ENCODE measurements around the gene UNC5C. TPM values are rescaled to one million over a fixed set of nuclear protein-coding genes. Genes with fewer than 3 reads are reported as not detected.

The UNC5C gene
- total RNA-seq, 3 donors from 2014 or later (not counting 1 experiment from before 2014, with no cell fraction given) = not detected

DNA sequence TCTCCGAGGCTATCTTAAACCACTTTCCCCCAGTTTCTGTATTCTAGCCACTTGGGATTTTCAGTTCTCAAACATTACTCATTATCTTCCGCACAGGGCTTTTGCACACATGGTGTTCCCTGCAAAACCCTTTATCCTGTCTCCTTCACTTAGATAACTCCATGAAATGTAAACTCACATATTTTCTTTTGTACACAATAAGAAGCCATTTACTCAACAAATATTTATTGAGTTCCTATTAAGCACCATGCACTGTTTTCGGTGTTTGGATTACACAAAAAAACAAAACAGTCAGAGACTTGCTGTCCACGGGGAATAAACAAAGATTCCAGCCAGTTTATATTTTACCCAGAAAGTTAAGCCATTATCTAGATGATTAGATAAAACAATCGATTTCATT, 42.5 kb upstream of the UNC5C start:
- TF ChIP-seq, protein P1, sequence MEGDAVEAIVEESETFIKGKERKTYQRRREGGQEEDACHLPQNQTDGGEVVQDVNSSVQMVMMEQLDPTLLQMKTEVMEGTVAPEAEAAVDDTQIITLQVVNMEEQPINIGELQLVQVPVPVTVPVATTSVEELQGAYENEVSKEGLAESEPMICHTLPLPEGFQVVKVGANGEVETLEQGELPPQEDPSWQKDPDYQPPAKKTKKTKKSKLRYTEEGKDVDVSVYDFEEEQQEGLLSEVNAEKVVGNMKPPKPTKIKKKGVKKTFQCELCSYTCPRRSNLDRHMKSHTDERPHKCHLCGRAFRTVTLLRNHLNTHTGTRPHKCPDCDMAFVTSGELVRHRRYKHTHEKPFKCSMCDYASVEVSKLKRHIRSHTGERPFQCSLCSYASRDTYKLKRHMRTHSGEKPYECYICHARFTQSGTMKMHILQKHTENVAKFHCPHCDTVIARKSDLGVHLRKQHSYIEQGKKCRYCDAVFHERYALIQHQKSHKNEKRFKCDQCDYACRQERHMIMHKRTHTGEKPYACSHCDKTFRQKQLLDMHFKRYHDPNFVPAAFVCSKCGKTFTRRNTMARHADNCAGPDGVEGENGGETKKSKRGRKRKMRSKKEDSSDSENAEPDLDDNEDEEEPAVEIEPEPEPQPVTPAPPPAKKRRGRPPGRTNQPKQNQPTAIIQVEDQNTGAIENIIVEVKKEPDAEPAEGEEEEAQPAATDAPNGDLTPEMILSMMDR (IDR thresholded peaks at IDR 0.05) = no peak
- Histone ChIP-seq H3K27ac (ENCODE audit: low read length) (no peak overlapping the region), H3K4me1 (ENCODE audit: control insufficient read depth, insufficient read depth, low read length) (no peaks in the 10 kb centered on the region), H3K27me3 (ENCODE audit: control insufficient read depth, insufficient read depth, low read length) (no peaks in the 10 kb centered on the region), H3K9me3 (ENCODE audit: control insufficient read depth, insufficient read depth, low read length) (no peaks in the 10 kb centered on the region), H3K36me3 (ENCODE audit: control insufficient read depth, insufficient read depth, low read length) (no peaks in the 10 kb centered on the region), H3K4me3 (ENCODE audit: low read length) (no peak overlapping the region)
- Mint-ChIP-seq H3K4me3 (no peak overlapping the region), H3K4me1 (no peaks in the 10 kb centered on the region), H3K27me3 (ENCODE audit: low read depth in 2 of 2) (no peaks in the 10 kb centered on the region), H3K36me3 (no peaks in the 10 kb centered on the region), H3K9me3 (no peaks in the 10 kb centered on the region), H3K27ac (no peak overlapping the region)
- no peak for ATAC-seq
- DNase-seq = no peak
- intact Hi-C loops (cut with micrococcal nuclease) = no loop called here
- WGBS (ENCODE audit: insufficient coverage) = 94% methylated on average over 4 of the region's 5 CpGs

DNA sequence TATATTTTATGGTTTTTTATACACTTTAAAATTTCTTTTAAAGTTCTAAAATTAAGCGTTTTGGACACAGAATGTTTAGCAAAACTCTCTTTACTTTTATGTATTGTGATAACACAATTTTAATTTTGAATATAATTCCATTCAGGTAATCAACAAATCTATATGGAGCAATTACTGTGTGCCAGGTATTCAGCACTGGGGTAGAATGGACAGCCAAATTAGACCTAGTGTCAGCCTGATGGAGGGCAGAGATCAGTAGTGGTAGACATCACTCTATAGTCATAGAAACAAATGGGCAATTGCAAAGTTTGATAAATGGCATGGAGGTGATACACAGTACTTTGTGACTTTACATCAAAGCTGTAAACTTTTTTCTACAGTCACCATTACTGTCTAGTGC, 41.8 kb upstream of the UNC5C start:
- ATAC-seq = no peak

DNA sequence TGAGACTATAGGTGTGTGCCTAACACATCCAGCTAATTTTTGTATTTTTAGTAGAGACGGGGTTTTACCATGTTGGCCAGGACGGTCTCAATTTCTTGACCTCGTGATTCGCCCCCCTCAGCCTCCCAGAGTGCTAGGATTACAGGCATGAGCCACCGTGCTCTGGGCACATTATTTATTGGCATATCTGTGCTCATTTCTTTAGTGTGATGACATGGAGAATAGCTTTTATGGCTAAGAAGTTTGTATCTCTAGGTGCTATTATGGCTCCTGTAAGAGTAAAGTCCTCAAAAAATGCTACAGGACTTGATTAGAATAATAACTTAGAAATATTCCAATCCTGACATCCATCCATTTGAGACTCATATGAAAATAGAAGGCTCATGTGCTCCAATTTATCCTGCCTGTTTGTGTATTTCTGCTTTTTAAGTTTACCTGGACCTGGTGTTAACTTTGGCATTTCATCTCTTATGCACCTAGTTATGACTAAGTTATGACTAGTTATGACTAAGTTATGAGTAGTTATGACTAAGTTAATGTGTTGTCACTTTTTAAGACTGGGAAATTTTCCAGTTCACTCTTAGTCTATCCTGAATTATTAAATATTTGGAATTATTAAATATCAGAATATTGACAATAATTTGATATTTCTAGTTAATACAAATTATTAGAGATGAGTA, 36.4 kb upstream of the UNC5C start:
- no peaks in the 10 kb centered on the region for H3K4me1 ChIP-seq (ENCODE audit: control insufficient read depth, insufficient read depth, low read length)
- Mint-ChIP-seq H3K4me3 (no peak overlapping the region), H3K36me3 (no peaks in the 10 kb centered on the region), H3K27ac (no peak overlapping the region), H3K4me1 (no peaks in the 10 kb centered on the region), H3K9me3 (peaks cover 0 to 2% of the 10 kb centered on the region in 2 donors), H3K27me3 (ENCODE audit: low read depth in 2 of 2) (no peaks in the 10 kb centered on the region)
- H3K4me3 ChIP-seq (ENCODE audit: low read length) = no peak overlapping the region
- no peak for ATAC-seq
- intact Hi-C loops (cut with micrococcal nuclease) = no loop called here
- H3K27ac ChIP-seq (ENCODE audit: low read length) = no peak overlapping the region
- no peaks in the 10 kb centered on the region for H3K27me3 ChIP-seq (ENCODE audit: control insufficient read depth, insufficient read depth, low read length)
- H3K9me3 ChIP-seq (ENCODE audit: control insufficient read depth, insufficient read depth, low read length) = no peaks in the 10 kb centered on the region
- H3K36me3 ChIP-seq (ENCODE audit: control insufficient read depth, insufficient read depth, low read length) = no peaks in the 10 kb centered on the region
- TF ChIP-seq, protein P1 (IDR thresholded peaks at IDR 0.05) = no peak
- DNase-seq = no peak
- 76% methylated on average over 5 of the region's 5 CpGs for WGBS (ENCODE audit: insufficient coverage)

More for the DNA sequence above, 41.8 kb upstream of the UNC5C start:
- Mint-ChIP-seq H3K4me3 (no peak overlapping the region), H3K27ac (no peak overlapping the region), H3K9me3 (peaks cover 0 to 2% of the 10 kb centered on the region in 2 donors), H3K36me3 (no peaks in the 10 kb centered on the region), H3K27me3 (ENCODE audit: low read depth in 2 of 2) (no peaks in the 10 kb centered on the region), H3K4me1 (no peaks in the 10 kb centered on the region)
- no peaks in the 10 kb centered on the region for H3K27me3 ChIP-seq (ENCODE audit: control insufficient read depth, insufficient read depth, low read length)
- intact Hi-C loops (cut with micrococcal nuclease) = no loop called here
- H3K27ac ChIP-seq (ENCODE audit: low read length) = no peak overlapping the region
- H3K36me3 ChIP-seq (ENCODE audit: control insufficient read depth, insufficient read depth, low read length) = no peaks in the 10 kb centered on the region
- no peak overlapping the region for H3K4me3 ChIP-seq (ENCODE audit: low read length)
- TF ChIP-seq, protein P1 (IDR thresholded peaks at IDR 0.05) = no peak
- no CpG with 5 or more reads among the region's 1 CpG for WGBS (ENCODE audit: insufficient coverage)
- DNase-seq = no peak
- H3K4me1 ChIP-seq (ENCODE audit: control insufficient read depth, insufficient read depth, low read length) = no peaks in the 10 kb centered on the region
- no peaks in the 10 kb centered on the region for H3K9me3 ChIP-seq (ENCODE audit: control insufficient read depth, insufficient read depth, low read length)

DNA sequence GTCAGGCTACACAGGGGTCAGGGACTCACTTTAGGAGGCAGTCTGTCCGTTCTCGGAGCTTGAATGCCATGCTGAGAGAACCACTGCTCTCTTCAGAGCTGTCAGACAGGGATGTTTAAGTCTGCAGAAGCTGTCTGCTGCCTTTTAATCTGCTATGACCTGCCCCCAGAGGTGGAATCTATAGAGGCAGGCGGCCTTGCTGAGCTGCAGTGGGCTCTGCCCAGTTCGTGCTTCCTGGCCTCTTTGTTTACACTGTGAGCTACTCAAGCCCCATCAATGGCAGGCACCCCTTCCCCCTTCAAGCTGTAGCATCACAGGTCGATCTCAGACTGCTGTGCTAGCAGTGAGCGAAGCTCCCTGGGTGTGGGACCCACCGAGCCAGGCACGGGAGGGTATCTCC, 31.5 kb upstream of the UNC5C start:
- Mint-ChIP-seq H3K4me1 (no peaks in the 10 kb centered on the region), H3K9me3 (peaks cover 10% of the 10 kb centered on the region in 2 donors), H3K27ac (no peak overlapping the region), H3K4me3 (no peak overlapping the region), H3K27me3 (ENCODE audit: low read depth in 2 of 2) (no peaks in the 10 kb centered on the region), H3K36me3 (no peaks in the 10 kb centered on the region)
- TF ChIP-seq, protein P1 (IDR thresholded peaks at IDR 0.05) = no peak
- intact Hi-C loops (cut with micrococcal nuclease) = no loop called here
- no peak overlapping the region for H3K4me3 ChIP-seq (ENCODE audit: low read length)
- DNase-seq (no peak), ATAC-seq (no peak)
- H3K9me3 ChIP-seq (ENCODE audit: control insufficient read depth, insufficient read depth, low read length) = no peaks in the 10 kb centered on the region
- H3K36me3 ChIP-seq (ENCODE audit: control insufficient read depth, insufficient read depth, low read length) = no peaks in the 10 kb centered on the region
- H3K4me1 ChIP-seq (ENCODE audit: control insufficient read depth, insufficient read depth, low read length) = no peaks in the 10 kb centered on the region
- no peaks in the 10 kb centered on the region for H3K27me3 ChIP-seq (ENCODE audit: control insufficient read depth, insufficient read depth, low read length)
- WGBS (ENCODE audit: insufficient coverage) = 82% methylated on average over 8 of the region's 8 CpGs
- H3K27ac ChIP-seq (ENCODE audit: low read length) = no peak overlapping the region
